ENCODE results near the gene PLEKHO2.

- TF ChIP-seq ZNF274 (IDR thresholded peaks at IDR 0.05; ENCODE audit: low read depth, low read length) (no peak), SUZ12 (IDR thresholded peaks at IDR 0.05; ENCODE audit: extremely low read depth, insufficient read depth, insufficient read length) (no peak)
Measured at GRCh38 chr15:64845183-64845611, 3.5 kb downstream of the PLEKHO2 start.

Measured in NT2/D1 (cell line).